HCT116 (cell line): ENCODE measurements around the gene SRGAP2C.

Experiments used
- EZH2 ChIP-seq: fragments of 200-600 bp; sonication (generic); IDR thresholded peaks from 2 replicates; pipeline ENCODE4 v1.6.1; 2017; ENCODE audit warnings: antibody characterized with exemption, mixed run types
- EZH2phosphoT487 ChIP-seq: fragments of 200-600 bp; IDR thresholded peaks from 2 replicates; pipeline ENCODE4 v1.6.1; 2018; ENCODE audit warnings: antibody characterized with exemption, borderline replicate concordance
- JUND ChIP-seq: IDR thresholded peaks from 2 replicates; pipeline ENCODE4 v1.6.1; 2012
- POLR2A ChIP-seq: IDR thresholded peaks from 2 replicates; pipeline ENCODE4 v1.7.0; 2011; ENCODE audit warnings: borderline replicate concordance; ENCODE audit not compliant: insufficient read depth, insufficient read length; ENCODE audit errors: extremely low read depth
- POLR2AphosphoS5 ChIP-seq: IDR thresholded peaks from 2 replicates; pipeline ENCODE4 v1.6.1; 2011; ENCODE audit warnings: mild to moderate bottlenecking, low read depth, low read length, moderate library complexity
- SP1 ChIP-seq: IDR thresholded peaks from 2 replicates; pipeline ENCODE4 v1.6.1; 2012; ENCODE audit warnings: low read depth
- YY1 ChIP-seq: IDR thresholded peaks from 2 replicates; pipeline ENCODE4 v1.6.1; 2011; ENCODE audit warnings: low read length, low read depth, moderate library complexity, mild to moderate bottlenecking; ENCODE audit not compliant: insufficient replicate concordance; ENCODE audit errors: extremely low read depth
- ZNF274 ChIP-seq: fragments of 200-500 bp; sonication (Bioruptor generic); IDR thresholded peaks from 2 replicates; pipeline ENCODE4 v1.6.1; 2014; ENCODE audit warnings: mild to moderate bottlenecking, low read depth, low read length, inconsistent platforms
- TF ChIP-seq, protein P1 (sequence below), 3 experiments: fragments of 200-600 bp in 1 of 3; sonication (generic) in 1 of 3; IDR thresholded peaks in 2 of 3; conservative IDR thresholded peaks in 1 of 3; 2 replicates each; pipeline ENCODE4 v1.5.1; 2012 to 2017; ENCODE audit warnings: low read depth in 2 of 3, low read length in 2 of 3, antibody characterized with exemption in 1 of 3, borderline replicate concordance in 1 of 3, control low read depth in 1 of 3, mild to moderate bottlenecking in 1 of 3, mixed read lengths in 1 of 3, mixed run types in 1 of 3, moderate library complexity in 1 of 3; ENCODE audit not compliant: insufficient read depth in 1 of 3
- TF ChIP-seq, protein P2 (sequence below): IDR thresholded peaks from 2 replicates; pipeline ENCODE4 v1.6.1; 2011; ENCODE audit warnings: mild to moderate bottlenecking, low read length, moderate library complexity; ENCODE audit not compliant: insufficient replicate concordance; ENCODE audit errors: extremely low read depth

DNA sequence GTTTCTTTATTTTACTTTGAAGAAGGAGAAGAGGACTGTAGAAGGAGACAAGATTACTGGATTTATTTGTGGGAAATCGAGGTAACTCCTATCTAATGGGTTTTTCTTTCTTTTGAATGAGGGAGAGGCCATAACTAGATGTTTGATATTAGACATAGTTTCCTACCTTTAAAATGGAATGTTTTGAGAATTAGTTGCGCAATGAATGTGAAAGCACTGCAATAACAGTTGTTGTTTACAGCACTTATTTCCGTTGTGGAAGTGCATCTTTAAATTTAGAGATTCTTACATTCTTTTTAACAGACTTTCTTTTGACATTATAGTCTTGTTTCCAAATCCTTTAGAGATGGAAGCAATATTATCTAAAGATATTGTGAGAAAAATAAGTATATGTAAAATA lies 229.0 kb downstream of the SRGAP2C start:
- TF ChIP-seq, protein P1, sequence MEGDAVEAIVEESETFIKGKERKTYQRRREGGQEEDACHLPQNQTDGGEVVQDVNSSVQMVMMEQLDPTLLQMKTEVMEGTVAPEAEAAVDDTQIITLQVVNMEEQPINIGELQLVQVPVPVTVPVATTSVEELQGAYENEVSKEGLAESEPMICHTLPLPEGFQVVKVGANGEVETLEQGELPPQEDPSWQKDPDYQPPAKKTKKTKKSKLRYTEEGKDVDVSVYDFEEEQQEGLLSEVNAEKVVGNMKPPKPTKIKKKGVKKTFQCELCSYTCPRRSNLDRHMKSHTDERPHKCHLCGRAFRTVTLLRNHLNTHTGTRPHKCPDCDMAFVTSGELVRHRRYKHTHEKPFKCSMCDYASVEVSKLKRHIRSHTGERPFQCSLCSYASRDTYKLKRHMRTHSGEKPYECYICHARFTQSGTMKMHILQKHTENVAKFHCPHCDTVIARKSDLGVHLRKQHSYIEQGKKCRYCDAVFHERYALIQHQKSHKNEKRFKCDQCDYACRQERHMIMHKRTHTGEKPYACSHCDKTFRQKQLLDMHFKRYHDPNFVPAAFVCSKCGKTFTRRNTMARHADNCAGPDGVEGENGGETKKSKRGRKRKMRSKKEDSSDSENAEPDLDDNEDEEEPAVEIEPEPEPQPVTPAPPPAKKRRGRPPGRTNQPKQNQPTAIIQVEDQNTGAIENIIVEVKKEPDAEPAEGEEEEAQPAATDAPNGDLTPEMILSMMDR (IDR thresholded peaks at IDR 0.05 in 2 of 3, conservative IDR thresholded peaks at IDR 0.05 in 1 of 3; ENCODE audit: borderline replicate concordance in 1 of 3, insufficient read depth in 1 of 3, low read depth in 2 of 3, low read length in 2 of 3): no peak
- no peak for TF ChIP-seq POLR2AphosphoS5
- no peak for TF ChIP-seq EZH2
- no peak for TF ChIP-seq POLR2A
- TF ChIP-seq YY1: no peak
- no peak for TF ChIP-seq JUND
- no peak for TF ChIP-seq ZNF274
- TF ChIP-seq, protein P2, sequence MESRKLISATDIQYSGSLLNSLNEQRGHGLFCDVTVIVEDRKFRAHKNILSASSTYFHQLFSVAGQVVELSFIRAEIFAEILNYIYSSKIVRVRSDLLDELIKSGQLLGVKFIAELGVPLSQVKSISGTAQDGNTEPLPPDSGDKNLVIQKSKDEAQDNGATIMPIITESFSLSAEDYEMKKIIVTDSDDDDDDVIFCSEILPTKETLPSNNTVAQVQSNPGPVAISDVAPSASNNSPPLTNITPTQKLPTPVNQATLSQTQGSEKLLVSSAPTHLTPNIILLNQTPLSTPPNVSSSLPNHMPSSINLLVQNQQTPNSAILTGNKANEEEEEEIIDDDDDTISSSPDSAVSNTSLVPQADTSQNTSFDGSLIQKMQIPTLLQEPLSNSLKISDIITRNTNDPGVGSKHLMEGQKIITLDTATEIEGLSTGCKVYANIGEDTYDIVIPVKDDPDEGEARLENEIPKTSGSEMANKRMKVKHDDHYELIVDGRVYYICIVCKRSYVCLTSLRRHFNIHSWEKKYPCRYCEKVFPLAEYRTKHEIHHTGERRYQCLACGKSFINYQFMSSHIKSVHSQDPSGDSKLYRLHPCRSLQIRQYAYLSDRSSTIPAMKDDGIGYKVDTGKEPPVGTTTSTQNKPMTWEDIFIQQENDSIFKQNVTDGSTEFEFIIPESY: no peak
- TF ChIP-seq EZH2phosphoT487: no peak
- TF ChIP-seq SP1: no peak
